SK-N-SH treated with all-trans-retinoic acid at 6 μM for 48 hours (cell line): ENCODE results near the gene GPR148.
A peak's percentile ranks its signal among the peaks of the same experiment; 100 is the strongest.

ENCODE experiments used
- ATAC-seq: fragments of 200-7000 bp; cut with Tn5 transposase; 3 replicates; pipeline ENCODE4 v1.9.1; 2020; ENCODE audit warnings: mild to moderate bottlenecking, moderate library complexity
- ARNTL ChIP-seq: fragments of 450-650 bp; formaldehyde crosslinking; IDR thresholded peaks from 2 replicates; pipeline ENCODE4 v1.5.0; 2020; ENCODE audit warnings: low read depth, mild to moderate bottlenecking, moderate library complexity, borderline replicate concordance
- BACH2 ChIP-seq: fragments of 250-450 bp; sonication (Bioruptor Pico); IDR thresholded peaks from 2 replicates; pipeline ENCODE4 v1.9.0; 2021; ENCODE audit warnings: mild to moderate bottlenecking, borderline replicate concordance
- CREB5 ChIP-seq: fragments of 250-450 bp; sonication (Bioruptor Pico); IDR thresholded peaks from 2 replicates; pipeline ENCODE4 v1.5.1; 2020; ENCODE audit warnings: low read depth, mild to moderate bottlenecking, moderate library complexity
- CSDC2 ChIP-seq: fragments of 250-450 bp; sonication (Bioruptor Pico); IDR thresholded peaks from 2 replicates; pipeline ENCODE4 v1.5.0; 2020; ENCODE audit warnings: mild to moderate bottlenecking, moderate library complexity
- CSRNP3 ChIP-seq: fragments of 250-450 bp; sonication (Bioruptor Pico); IDR thresholded peaks from 2 replicates; pipeline ENCODE4 v1.5.1; 2021; ENCODE audit warnings: mild to moderate bottlenecking, moderate library complexity
- ESRRG ChIP-seq: fragments of 250-450 bp; sonication (Bioruptor Pico); IDR thresholded peaks from 2 replicates; pipeline ENCODE4 v1.6.1; 2021; ENCODE audit warnings: mild to moderate bottlenecking
- GLIS3 ChIP-seq: fragments of 250-450 bp; sonication (Bioruptor Pico); IDR thresholded peaks from 2 replicates; pipeline ENCODE4 v1.5.0; 2020; ENCODE audit warnings: mild to moderate bottlenecking, moderate library complexity
- ISL1 ChIP-seq: fragments of 250-450 bp; sonication (Bioruptor Pico); IDR thresholded peaks from 2 replicates; pipeline ENCODE4 v2.1.2; 2022; ENCODE audit warnings: mild to moderate bottlenecking, moderate library complexity
- OSR1 ChIP-seq: fragments of 250-450 bp; sonication (Bioruptor Pico); IDR thresholded peaks from 2 replicates; pipeline ENCODE4 v1.8.0; 2022; ENCODE audit warnings: moderate library complexity, mild to moderate bottlenecking, inconsistent platforms
- PATZ1 ChIP-seq: fragments of 250-450 bp; sonication (Bioruptor Pico); IDR thresholded peaks from 2 replicates; pipeline ENCODE4 v1.8.0; 2020; ENCODE audit warnings: mild to moderate bottlenecking, moderate library complexity, borderline replicate concordance
- POU6F1 ChIP-seq: fragments of 250-450 bp; sonication (Bioruptor Pico); IDR thresholded peaks from 2 replicates; pipeline ENCODE4 v1.8.0; 2021; ENCODE audit warnings: low read depth, mild to moderate bottlenecking, moderate library complexity, borderline replicate concordance
- PPARA ChIP-seq: fragments of 250-450 bp; sonication (Bioruptor Pico); IDR thresholded peaks from 2 replicates; pipeline ENCODE4 v1.5.0; 2020; ENCODE audit warnings: mild to moderate bottlenecking, borderline replicate concordance
- RARB ChIP-seq: fragments of 250-450 bp; sonication (Bioruptor Pico); IDR thresholded peaks from 2 replicates; pipeline ENCODE4 v1.8.0; 2021; ENCODE audit warnings: mild to moderate bottlenecking, moderate library complexity
- SNAI2 ChIP-seq: fragments of 250-450 bp; sonication (Bioruptor Pico); IDR thresholded peaks from 2 replicates; pipeline ENCODE4 v1.5.0; 2020; ENCODE audit warnings: mild to moderate bottlenecking, moderate library complexity
- TCF4 ChIP-seq: fragments of 250-450 bp; sonication (Bioruptor Pico); IDR thresholded peaks from 2 replicates; pipeline ENCODE4 v1.8.0; 2021; ENCODE audit warnings: mild to moderate bottlenecking, moderate library complexity, borderline replicate concordance
- TOX ChIP-seq: fragments of 250-450 bp; sonication (Bioruptor Pico); IDR thresholded peaks from 2 replicates; pipeline ENCODE4 v1.8.0; 2021; ENCODE audit warnings: mild to moderate bottlenecking, moderate library complexity, borderline replicate concordance
- TSHZ2 ChIP-seq: fragments of 250-450 bp; sonication (Bioruptor Pico); IDR thresholded peaks from 2 replicates; pipeline ENCODE4 v1.5.0; 2020; ENCODE audit warnings: mild to moderate bottlenecking, moderate library complexity
- ZC3H10 ChIP-seq: fragments of 250-450 bp; sonication (Bioruptor Pico); IDR thresholded peaks from 2 replicates; pipeline ENCODE4 v1.5.1; 2021; ENCODE audit warnings: mild to moderate bottlenecking, moderate library complexity
- ZFP3 ChIP-seq: fragments of 250-450 bp; sonication (Bioruptor Pico); IDR thresholded peaks from 2 replicates; pipeline ENCODE4 v1.5.0; 2020; ENCODE audit warnings: mild to moderate bottlenecking, moderate library complexity
- ZFP30 ChIP-seq: fragments of 450-650 bp; formaldehyde crosslinking; IDR thresholded peaks from 2 replicates; pipeline ENCODE4 v1.5.0; 2022; ENCODE audit warnings: mild to moderate bottlenecking, moderate library complexity
- ZNF565 ChIP-seq: fragments of 450-650 bp; formaldehyde crosslinking; conservative IDR thresholded peaks from 2 replicates; pipeline ENCODE4 v1.5.0; 2020; ENCODE audit warnings: low read depth, mild to moderate bottlenecking, moderate library complexity
- ZNF70 ChIP-seq: fragments of 450-650 bp; formaldehyde crosslinking; IDR thresholded peaks from 2 replicates; pipeline ENCODE4 v1.5.0; 2020; ENCODE audit warnings: mild to moderate bottlenecking, moderate library complexity
- ZNF8 ChIP-seq: fragments of 450-650 bp; formaldehyde crosslinking; IDR thresholded peaks from 2 replicates; pipeline ENCODE4 v1.5.0; 2020; ENCODE audit warnings: mild to moderate bottlenecking, moderate library complexity

The GPR148 gene

GRCh38 chr2:130744287-130745117 is 15.6 kb downstream of the GPR148 start (continued):
- TF ChIP-seq POU6F1 (CRISPR knock-in tag) (no peak), TCF4 (CRISPR knock-in tag) (peak; percentile 88; the same call in 1 of the 2 replicates)

- TF ChIP-seq CSRNP3 (CRISPR knock-in tag) = no peak
- no peak for TF ChIP-seq RARB (CRISPR knock-in tag)
- no peak for TF ChIP-seq ZFP3 (CRISPR knock-in tag)
- no peak for TF ChIP-seq ZNF565 (CRISPR knock-in tag)
- TF ChIP-seq BACH2 (CRISPR knock-in tag) = no peak
- TF ChIP-seq OSR1 (CRISPR knock-in tag) = no peak
- TF ChIP-seq CSDC2 (CRISPR knock-in tag) = no peak
- TF ChIP-seq CREB5 (CRISPR knock-in tag) = no peak
- TF ChIP-seq ZNF8 (CRISPR knock-in tag) = no peak
- TF ChIP-seq POU6F1 (CRISPR knock-in tag) = no peak
- no peak for TF ChIP-seq ZFP30 (CRISPR knock-in tag)
- TF ChIP-seq PPARA (CRISPR knock-in tag) = no peak
- no peak for TF ChIP-seq GLIS3 (CRISPR knock-in tag)
- no peak for TF ChIP-seq ZNF70 (CRISPR knock-in tag)
- TF ChIP-seq SNAI2 (CRISPR knock-in tag) = no peak
- ATAC-seq = no peak
Measured at GRCh38 chr2:130749078-130749477, 20.2 kb downstream of the GPR148 start.

GRCh38 chr2:130749641-130750040 is 20.8 kb downstream of the GPR148 start:
- no peak for ATAC-seq
- TF ChIP-seq PPARA (CRISPR knock-in tag) = no peak
- no peak for TF ChIP-seq PATZ1 (CRISPR knock-in tag)
- no peak for TF ChIP-seq RARB (CRISPR knock-in tag)
- TF ChIP-seq TOX (CRISPR knock-in tag) = no peak
- TF ChIP-seq ISL1 (CRISPR knock-in tag) = no peak
- TF ChIP-seq ZNF8 (CRISPR knock-in tag) = no peak
- TF ChIP-seq TSHZ2 (CRISPR knock-in tag) = no peak
- no peak for TF ChIP-seq ARNTL (CRISPR knock-in tag)
- TF ChIP-seq OSR1 (CRISPR knock-in tag) = no peak
- TF ChIP-seq ZC3H10 (CRISPR knock-in tag) = no peak
- no peak for TF ChIP-seq ESRRG (CRISPR knock-in tag)
- TF ChIP-seq CSRNP3 (CRISPR knock-in tag) = no peak
